ENCODE measurements around the gene PAK6.
A peak's percentile ranks its signal among the peaks of the same experiment; 100 is the strongest.

The PAK6 gene

GRCh38 chr15:40309344-40309862 lies 70.5 kb downstream of the PAK6 start:
- DNase-seq: no peak

- DNase-seq: peak in 24 of 51 donors; percentile 10 to 58 (median 34)
Observed at GRCh38 chr15:40310001-40310959, 71.4 kb downstream of the PAK6 start.

GRCh38 chr15:40310993-40311392 lies 72.1 kb downstream of the PAK6 start:
- no peak for DNase-seq

- DNase-seq: no peak
Observed at GRCh38 chr15:40312370-40313158, 73.7 kb downstream of the PAK6 start.

- peak in 15 of 51 donors; percentile 14 to 41 (median 24) for DNase-seq
Observed at GRCh38 chr15:40313531-40314398, 74.9 kb downstream of the PAK6 start.

GRCh38 chr15:40314723-40315276 lies 75.9 kb downstream of the PAK6 start:
- DNase-seq: no peak

GRCh38 chr15:40316931-40317330 lies 78.1 kb downstream of the PAK6 start:
- DNase-seq: no peak

- DNase-seq: no peak
Observed at GRCh38 chr15:40317580-40317979, 78.7 kb downstream of the PAK6 start.

GRCh38 chr15:40320409-40320808 lies 81.5 kb downstream of the PAK6 start:
- DNase-seq: no peak

- DNase-seq: peak in 21 of 51 donors; percentile 11 to 80 (median 41)
Observed at GRCh38 chr15:40320931-40321371, 82.1 kb downstream of the PAK6 start.

- no peak for DNase-seq
Observed at GRCh38 chr15:40322531-40323238, 83.8 kb downstream of the PAK6 start.

- DNase-seq: peak in 49 of 51 donors; percentile 37 to 90 (median 79)
Observed at GRCh38 chr15:40323239-40323952, 84.5 kb downstream of the PAK6 start, which contains the start of gene INAFM2. TSS of gene INAFM2 (plus strand) at chr15:40323692. CDS start at chr15:40324056, 364 bp downstream.

- peak in 6 of 51 donors; percentile 16 to 44 (median 22) for DNase-seq
Observed at GRCh38 chr15:40323953-40324937, 85.4 kb downstream of the PAK6 start.

GRCh38 chr15:40325188-40325587 lies 86.3 kb downstream of the PAK6 start:
- no peak for DNase-seq

- no peak for DNase-seq
Observed at GRCh38 chr15:40325700-40326099, 86.8 kb downstream of the PAK6 start.

Measured in hypothalamus (tissue), 51 donors.